Skeletal muscle tissue (tissue), 4 donors: ENCODE measurements around the gene CDHR3. TPM values are rescaled to one million over a fixed set of nuclear protein-coding genes. Genes with fewer than 3 reads are reported as not detected.
A peak's percentile ranks its signal among the peaks of the same experiment; 100 is the strongest.

Experiments used
- H3K27ac ChIP-seq: one replicate; pipeline ENCODE4 v1.7.0; 2013; ENCODE audit warnings: mild to moderate bottlenecking, low read depth, low read length, inconsistent platforms
- H3K27me3 ChIP-seq, 3 donors: one replicate each; pipeline ENCODE4 v1.7.0; 2013; ENCODE audit warnings: low read length in 3 of 3; ENCODE audit not compliant: control insufficient read depth in 3 of 3, insufficient read depth in 3 of 3
- H3K36me3 ChIP-seq, 3 donors: one replicate each; pipeline ENCODE4 v1.7.0; 2013; ENCODE audit warnings: low read length in 3 of 3; ENCODE audit not compliant: control insufficient read depth in 3 of 3, insufficient read depth in 3 of 3
- H3K4me1 ChIP-seq, 3 donors: one replicate each; pipeline ENCODE4 v1.7.0; 2013; ENCODE audit warnings: low read length in 3 of 3, mild to moderate bottlenecking in 3 of 3; ENCODE audit not compliant: control insufficient read depth in 3 of 3, insufficient read depth in 3 of 3
- H3K4me3 ChIP-seq, 3 donors: one replicate each; pipeline ENCODE4 v1.7.0; 2013; ENCODE audit warnings: low read length in 3 of 3
- H3K9ac ChIP-seq, 3 donors: one replicate each; pipeline ENCODE4 v1.7.0; 2013; ENCODE audit warnings: low read length in 3 of 3, mild to moderate bottlenecking in 3 of 3, moderate library complexity in 2 of 3, low read depth in 1 of 3
- H3K9me3 ChIP-seq, 3 donors: one replicate each; pipeline ENCODE4 v1.7.0; 2013; ENCODE audit warnings: low read length in 3 of 3; ENCODE audit not compliant: control insufficient read depth in 3 of 3
- total RNA-seq: library from RNA; depleted of rRNA; stranded (reverse); fragments of >200 nt; gene quantifications from one replicate; pipeline ENCODE4 v1.2.3, GENCODE V29; 2014
- donor health status: Osteomylitis.

The CDHR3 gene
- total RNA-seq, 1 donor from 2014 or later, result 12.0 TPM

GRCh38 chr7:106045139-106045538 lies 82.1 kb downstream of the CDHR3 start:
- Histone ChIP-seq H3K36me3 (no peaks in the 10 kb centered on the region), H3K27ac (no peak overlapping the region), H3K4me3 (no peak overlapping the region), H3K9ac (no peak overlapping the region), H3K27me3 (peaks cover 0 to 6% (median 6%) of the 10 kb centered on the region in 3 donors), H3K4me1 (peaks cover 12 to 17% (median 12%) of the 10 kb centered on the region in 3 donors), H3K9me3 (no peaks in the 10 kb centered on the region)

GRCh38 chr7:106045586-106045985 lies 82.5 kb downstream of the CDHR3 start:
- no peak overlapping the region for H3K27ac ChIP-seq
- H3K4me3 ChIP-seq, result no peak overlapping the region
- no peaks in the 10 kb centered on the region for H3K36me3 ChIP-seq
- no peaks in the 10 kb centered on the region for H3K9me3 ChIP-seq
- H3K4me1 ChIP-seq, result peaks cover 12 to 22% (median 16%) of the 10 kb centered on the region in 3 donors
- peaks cover 0 to 6% (median 6%) of the 10 kb centered on the region in 3 donors for H3K27me3 ChIP-seq
- H3K9ac ChIP-seq, result peak overlapping the region in 1 of 3 donors; percentile 11

- H3K4me1 ChIP-seq, result peaks cover 9 to 23% (median 16%) of the 10 kb centered on the region in 3 donors
- no peaks in the 10 kb centered on the region for H3K36me3 ChIP-seq
- peaks cover 0 to 6% (median 0%) of the 10 kb centered on the region in 3 donors for H3K27me3 ChIP-seq
- H3K9me3 ChIP-seq, result no peaks in the 10 kb centered on the region
- H3K4me3 ChIP-seq, result no peak overlapping the region
- H3K9ac ChIP-seq, result no peak overlapping the region
- H3K27ac ChIP-seq, result no peak overlapping the region
Observed at GRCh38 chr7:106047184-106047583, 84.1 kb downstream of the CDHR3 start.

GRCh38 chr7:106047818-106048705 lies 85.0 kb downstream of the CDHR3 start:
- Histone ChIP-seq H3K9ac (no peak overlapping the region), H3K27ac (no peak overlapping the region), H3K27me3 (peaks cover 0 to 6% (median 0%) of the 10 kb centered on the region in 3 donors), H3K36me3 (no peaks in the 10 kb centered on the region), H3K4me1 (peaks cover under 1 to 15% (median 11%) of the 10 kb centered on the region in 3 donors), H3K4me3 (no peak overlapping the region), H3K9me3 (no peaks in the 10 kb centered on the region)

- no peak overlapping the region for H3K4me3 ChIP-seq
- peaks cover 0 to 15% (median 11%) of the 10 kb centered on the region in 3 donors for H3K4me1 ChIP-seq
- H3K9ac ChIP-seq, result no peak overlapping the region
Observed at GRCh38 chr7:106048706-106049020, 85.6 kb downstream of the CDHR3 start.

GRCh38 chr7:106049139-106049752 lies 86.2 kb downstream of the CDHR3 start:
- Histone ChIP-seq H3K9ac (no peak overlapping the region), H3K4me1 (peaks cover 0 to 15% (median 11%) of the 10 kb centered on the region in 3 donors), H3K36me3 (no peaks in the 10 kb centered on the region), H3K27me3 (no peaks in the 10 kb centered on the region), H3K4me3 (no peak overlapping the region), H3K27ac (no peak overlapping the region), H3K9me3 (no peaks in the 10 kb centered on the region)

More at GRCh38 chr7:106048706-106049020, 85.6 kb downstream of the CDHR3 start:
- no peaks in the 10 kb centered on the region for H3K36me3 ChIP-seq
- no peak overlapping the region for H3K27ac ChIP-seq
- H3K27me3 ChIP-seq, result peaks cover 0 to 5% (median 0%) of the 10 kb centered on the region in 3 donors
- no peaks in the 10 kb centered on the region for H3K9me3 ChIP-seq

- Histone ChIP-seq H3K9ac (peak overlapping the region in 1 of 3 donors; percentile 28), H3K4me3 (peak overlapping the region in 1 of 3 donors; percentile 6), H3K27me3 (no peaks in the 10 kb centered on the region), H3K4me1 (peaks cover 0 to 15% (median 11%) of the 10 kb centered on the region in 3 donors), H3K27ac (peak overlapping the region; percentile 51), H3K36me3 (no peaks in the 10 kb centered on the region), H3K9me3 (no peaks in the 10 kb centered on the region)
Observed at GRCh38 chr7:106050002-106050745, 87.1 kb downstream of the CDHR3 start.

- H3K36me3 ChIP-seq, result no peaks in the 10 kb centered on the region
- peaks cover 0 to 15% (median 11%) of the 10 kb centered on the region in 3 donors for H3K4me1 ChIP-seq
- peak overlapping the region in 1 of 3 donors; percentile 28 for H3K9ac ChIP-seq
- H3K27me3 ChIP-seq, result no peaks in the 10 kb centered on the region
- peak overlapping the region in 1 of 3 donors; percentile 6 for H3K4me3 ChIP-seq
- H3K27ac ChIP-seq, result peak overlapping the region; percentile 51
- H3K9me3 ChIP-seq, result no peaks in the 10 kb centered on the region
Observed at GRCh38 chr7:106050746-106051117, 87.7 kb downstream of the CDHR3 start.

GRCh38 chr7:106052681-106053080 lies 89.6 kb downstream of the CDHR3 start:
- Histone ChIP-seq H3K36me3 (no peaks in the 10 kb centered on the region), H3K4me3 (no peak overlapping the region), H3K9ac (no peak overlapping the region), H3K9me3 (no peaks in the 10 kb centered on the region), H3K27me3 (no peaks in the 10 kb centered on the region), H3K4me1 (peaks cover 4 to 21% (median 14%) of the 10 kb centered on the region in 3 donors), H3K27ac (no peak overlapping the region)
